Fibroblast of the aortic adventitia (primary cell): Measurements from ENCODE around the gene MYRF. TPM values are rescaled to one million over a fixed set of nuclear protein-coding genes. Genes with fewer than 3 reads are reported as not detected.

Experiments
- DNase-seq: peaks from one replicate; pipeline ENCODE4 v3.0.0-alpha.2; 2010; ENCODE audit warnings: low read depth
- H3K4me3 ChIP-seq: 2 replicates; pipeline ENCODE4 v1.5.1; 2011; ENCODE audit warnings: low read depth, mild to moderate bottlenecking, control low read depth, low read length, moderate library complexity
- total RNA-seq: library from RNA; depleted of rRNA; stranded (reverse); fragments of >200 nt; gene quantifications from 2 replicates; pipeline ENCODE4 v1.2.3, GENCODE V29; 2012; ENCODE audit warnings: low replicate concordance
- TF ChIP-seq, protein P1 (sequence below): IDR thresholded peaks from 2 replicates; pipeline ENCODE4 v1.5.1; 2011; ENCODE audit warnings: mild to moderate bottlenecking, low read length, control low read depth, inconsistent platforms; ENCODE audit not compliant: insufficient read depth

Gene MYRF
- total RNA-seq, 1 donor: 0.18 TPM

DNA sequence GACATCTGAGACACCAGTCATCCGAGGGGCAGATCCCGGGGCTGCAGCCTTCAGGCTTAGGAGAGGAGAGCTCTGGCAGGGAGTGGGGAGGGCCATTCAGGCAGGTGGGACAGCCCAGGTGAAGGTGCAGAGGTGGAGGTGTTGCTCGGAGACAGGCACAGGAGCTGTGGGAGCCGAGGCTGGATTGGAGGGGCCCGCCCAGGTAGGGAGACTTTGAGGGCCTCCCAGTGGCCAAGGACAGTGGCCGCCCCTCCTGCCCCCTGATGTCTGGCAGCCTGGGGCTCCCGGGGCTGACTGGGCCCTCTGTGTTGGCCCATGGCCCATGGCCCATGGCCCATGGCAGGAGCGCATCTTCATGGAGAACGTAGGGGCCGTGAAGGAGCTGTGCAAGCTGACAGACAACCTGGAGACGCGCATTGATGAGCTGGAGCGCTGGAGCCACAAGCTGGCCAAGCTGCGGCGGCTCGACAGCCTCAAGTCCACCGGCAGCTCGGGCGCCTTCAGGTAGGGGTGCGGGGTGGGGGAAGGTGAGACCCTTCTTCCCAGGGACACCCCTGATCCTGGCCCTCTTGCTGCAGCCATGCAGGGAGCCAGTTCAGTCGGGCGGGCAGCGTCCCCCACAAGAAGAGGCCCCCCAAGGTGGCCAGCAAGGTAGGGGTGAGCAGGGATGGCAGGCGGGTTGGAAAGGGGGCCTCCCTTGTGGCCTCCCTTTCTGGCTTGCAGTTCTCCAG is 26.6 kb downstream of the MYRF start:
- no peak for DNase-seq
- TF ChIP-seq, protein P1, sequence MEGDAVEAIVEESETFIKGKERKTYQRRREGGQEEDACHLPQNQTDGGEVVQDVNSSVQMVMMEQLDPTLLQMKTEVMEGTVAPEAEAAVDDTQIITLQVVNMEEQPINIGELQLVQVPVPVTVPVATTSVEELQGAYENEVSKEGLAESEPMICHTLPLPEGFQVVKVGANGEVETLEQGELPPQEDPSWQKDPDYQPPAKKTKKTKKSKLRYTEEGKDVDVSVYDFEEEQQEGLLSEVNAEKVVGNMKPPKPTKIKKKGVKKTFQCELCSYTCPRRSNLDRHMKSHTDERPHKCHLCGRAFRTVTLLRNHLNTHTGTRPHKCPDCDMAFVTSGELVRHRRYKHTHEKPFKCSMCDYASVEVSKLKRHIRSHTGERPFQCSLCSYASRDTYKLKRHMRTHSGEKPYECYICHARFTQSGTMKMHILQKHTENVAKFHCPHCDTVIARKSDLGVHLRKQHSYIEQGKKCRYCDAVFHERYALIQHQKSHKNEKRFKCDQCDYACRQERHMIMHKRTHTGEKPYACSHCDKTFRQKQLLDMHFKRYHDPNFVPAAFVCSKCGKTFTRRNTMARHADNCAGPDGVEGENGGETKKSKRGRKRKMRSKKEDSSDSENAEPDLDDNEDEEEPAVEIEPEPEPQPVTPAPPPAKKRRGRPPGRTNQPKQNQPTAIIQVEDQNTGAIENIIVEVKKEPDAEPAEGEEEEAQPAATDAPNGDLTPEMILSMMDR: no peak
- H3K4me3 ChIP-seq: no peak overlapping the region

- TF ChIP-seq, protein P1: no peak
- DNase-seq: no peak
- H3K4me3 ChIP-seq: no peak overlapping the region
Observed at GRCh38 chr11:61779666-61780525, 27.5 kb downstream of the MYRF start.

GRCh38 chr11:61780581-61781162 is 28.2 kb downstream of the MYRF start:
- no peak overlapping the region for H3K4me3 ChIP-seq
- TF ChIP-seq, protein P1: no peak
- DNase-seq: no peak

- TF ChIP-seq, protein P1: no peak
- H3K4me3 ChIP-seq: no peak overlapping the region
- no peak for DNase-seq
Observed at GRCh38 chr11:61781585-61781984, 29.1 kb downstream of the MYRF start.

GRCh38 chr11:61782299-61782698 is 29.9 kb downstream of the MYRF start:
- no peak for DNase-seq
- TF ChIP-seq, protein P1: no peak
- no peak overlapping the region for H3K4me3 ChIP-seq

DNA sequence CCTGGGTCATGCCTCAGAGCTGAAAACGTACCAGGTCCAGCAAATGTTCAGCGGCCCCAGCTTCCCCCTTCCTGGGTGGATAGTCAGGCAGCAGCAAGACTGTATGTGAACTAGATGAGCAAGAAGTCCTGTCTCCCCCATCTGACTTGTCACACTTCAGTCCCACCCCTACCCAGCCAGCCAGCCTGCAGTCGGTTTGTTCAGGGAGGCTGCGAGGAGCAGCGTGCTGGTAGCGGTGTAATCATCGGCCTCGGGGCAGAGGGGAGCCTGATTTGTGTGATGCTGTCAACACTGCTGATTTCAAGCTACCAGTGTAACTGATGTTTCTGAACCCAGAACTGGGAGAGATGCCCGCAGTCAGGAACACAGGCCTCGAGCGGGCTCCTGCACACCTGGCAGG is 30.4 kb downstream of the MYRF start:
- DNase-seq: no peak
- no peak overlapping the region for H3K4me3 ChIP-seq

More for the DNA sequence above, 30.4 kb downstream of the MYRF start:
- TF ChIP-seq, protein P1: no peak
